ENCODE data around the gene IGFBP4.

IGFBP4 gene

GRCh38 chr17:40432864-40433528 is 10.3 kb upstream of the IGFBP4 start:
- DNase-seq (ENCODE audit: low spot score), result no peak

GRCh38 chr17:40433551-40434415 is 9.5 kb upstream of the IGFBP4 start:
- DNase-seq (ENCODE audit: low spot score), result peak; percentile 44

GRCh38 chr17:40436636-40437035 is 6.6 kb upstream of the IGFBP4 start:
- DNase-seq (ENCODE audit: low spot score), result no peak

- DNase-seq (ENCODE audit: low spot score), result no peak
These were observed 6.0 kb upstream of the IGFBP4 start for GRCh38 chr17:40437095-40437732.

- DNase-seq (ENCODE audit: low spot score), result no peak
These were observed 3.1 kb upstream of the IGFBP4 start for GRCh38 chr17:40440166-40440565.

- DNase-seq (ENCODE audit: low spot score), result no peak
These were observed 656 bp upstream of the IGFBP4 start for GRCh38 chr17:40442392-40443195.

GRCh38 chr17:40443988-40444899 is 994 bp downstream of the IGFBP4 start:
- DNase-seq (ENCODE audit: low spot score), result no peak

- DNase-seq (ENCODE audit: low spot score), result no peak
These were observed 2.7 kb downstream of the IGFBP4 start for GRCh38 chr17:40445751-40446468.

GRCh38 chr17:40447148-40447644 is 3.9 kb downstream of the IGFBP4 start:
- no peak for DNase-seq (ENCODE audit: low spot score)

GRCh38 chr17:40447806-40448205 is 4.6 kb downstream of the IGFBP4 start:
- no peak for DNase-seq (ENCODE audit: low spot score)

GRCh38 chr17:40448213-40448638 is 5.0 kb downstream of the IGFBP4 start:
- no peak for DNase-seq (ENCODE audit: low spot score)

GRCh38 chr17:40448639-40449261 is 5.5 kb downstream of the IGFBP4 start:
- no peak for DNase-seq (ENCODE audit: low spot score)

GRCh38 chr17:40450175-40450574 is 6.9 kb downstream of the IGFBP4 start:
- peak; percentile 51 for DNase-seq (ENCODE audit: low spot score)

GRCh38 chr17:40451420-40451819 is 8.2 kb downstream of the IGFBP4 start:
- no peak for DNase-seq (ENCODE audit: low spot score)

GRCh38 chr17:40452216-40452787 is 9.1 kb downstream of the IGFBP4 start:
- no peak for DNase-seq (ENCODE audit: low spot score)

GRCh38 chr17:40452921-40453378 is 9.7 kb downstream of the IGFBP4 start:
- no peak for DNase-seq (ENCODE audit: low spot score)

- no peak for DNase-seq (ENCODE audit: low spot score)
These were observed 10.8 kb downstream of the IGFBP4 start for GRCh38 chr17:40453881-40454612.

- DNase-seq (ENCODE audit: low spot score), result no peak
These were observed 11.4 kb downstream of the IGFBP4 start for GRCh38 chr17:40454613-40454995.
